Breast epithelium (tissue), 3 donors: ENCODE results near the gene OR51Q1.

Experiments
- CTCF ChIP-seq, 3 donors: fragments of 450-650 bp; IDR thresholded peaks; one replicate each; pipeline ENCODE4 v1.5.1; 2016 to 2017; ENCODE audit warnings: antibody characterized with exemption in 3 of 3, mild to moderate bottlenecking in 3 of 3, moderate library complexity in 3 of 3
- POLR2A ChIP-seq: fragments of 450-650 bp; IDR thresholded peaks from one replicate; pipeline ENCODE4 v1.6.1; 2016; ENCODE audit warnings: antibody characterized with exemption, mild to moderate bottlenecking, moderate library complexity
- POLR2AphosphoS5 ChIP-seq, 3 donors: sonication (generic); formaldehyde crosslinking; IDR thresholded peaks; one replicate each; pipeline ENCODE4 v1.6.1; 2017; ENCODE audit warnings: antibody characterized with exemption in 3 of 3

GRCh38 chr11:5420993-5421392 lies 918 bp upstream of the OR51Q1 start:
- TF ChIP-seq POLR2A (no peak), CTCF (IDR thresholded peaks at IDR 0.05) (no peak), POLR2AphosphoS5 (IDR thresholded peaks at IDR 0.05) (no peak)
